A673 (cell line): ENCODE data around the gene ERCC6L2. TPM values are rescaled to one million over a fixed set of nuclear protein-coding genes. Genes with fewer than 3 reads are reported as not detected.

ENCODE experiments used
- BruUV-seq: library from RNA; stranded (reverse); fragments of 400-500 nt; replicated peaks from 2 replicates; lab custom pipeline; 2021; lab: Mats Ljungman, UMichigan
- CTCF ChIA-PET: fragments of 300-600 bp; sonication (Branson Sonifier 250); formaldehyde crosslinking; loops from one replicate; lab custom pipeline; 2022; ENCODE audit warnings: antibody characterized with exemption; lab: Charles Lee
- POLR2A ChIA-PET: fragments of 300-600 bp; sonication (Branson Sonifier 250); formaldehyde crosslinking; loops from one replicate; lab custom pipeline; 2022; ENCODE audit warnings: antibody characterized with exemption; ENCODE audit not compliant: low non-redundant PET; lab: Charles Lee
- DNase-seq: peaks from one replicate; pipeline ENCODE4 v3.0.0-alpha.2; 2015; ENCODE audit warnings: low spot score
- H3K27ac ChIP-seq: fragments of 200-600 bp; sonication (generic); 2 replicates; pipeline ENCODE4 v1.5.1; 2016; ENCODE audit warnings: mixed run types, low read depth, mild to moderate bottlenecking, mixed read lengths, antibody characterized with exemption, low read length; ENCODE audit not compliant: poor library complexity, severe bottlenecking
- H3K27me3 ChIP-seq: fragments of 200-600 bp; sonication (generic); replicated peaks from 2 replicates; pipeline ENCODE4 v1.6.1; 2017; ENCODE audit warnings: mixed run types, low read depth, mild to moderate bottlenecking, mixed read lengths, antibody characterized with exemption, low read length; ENCODE audit not compliant: insufficient read depth, poor library complexity
- H3K36me3 ChIP-seq: fragments of 200-600 bp; sonication (generic); 2 replicates; pipeline ENCODE4 v1.6.1; 2016; ENCODE audit warnings: mixed run types, mild to moderate bottlenecking, mixed read lengths, antibody characterized with exemption, low read length; ENCODE audit not compliant: insufficient read depth, poor library complexity, severe bottlenecking
- H3K4me1 ChIP-seq: fragments of 200-600 bp; sonication (generic); 2 replicates; pipeline ENCODE4 v1.6.1; 2017; ENCODE audit warnings: mixed run types, mild to moderate bottlenecking, mixed read lengths, antibody characterized with exemption, low read length; ENCODE audit not compliant: insufficient read depth, poor library complexity, severe bottlenecking
- H3K4me3 ChIP-seq: fragments of 200-600 bp; sonication (generic); 2 replicates; pipeline ENCODE4 v1.5.1; 2016; ENCODE audit warnings: low read depth, mixed run types, mild to moderate bottlenecking, mixed read lengths, low read length; ENCODE audit not compliant: poor library complexity, severe bottlenecking
- H3K9me3 ChIP-seq: fragments of 200-600 bp; sonication (generic); 2 replicates; pipeline ENCODE4 v1.6.1; 2016; ENCODE audit warnings: mixed run types, low read depth, mild to moderate bottlenecking, mixed read lengths, antibody characterized with exemption, low read length; ENCODE audit not compliant: poor library complexity, severe bottlenecking
- EZH2 ChIP-seq: fragments of 200-600 bp; sonication (generic); IDR thresholded peaks from 2 replicates; pipeline ENCODE4 v1.6.1; 2017; ENCODE audit warnings: borderline replicate concordance, low read depth, mild to moderate bottlenecking, mixed read lengths, antibody characterized with exemption, low read length; ENCODE audit not compliant: poor library complexity, severe bottlenecking
- intact Hi-C: fragments of 100-400 bp; cut with micrococcal nuclease; formaldehyde crosslinking; loops from one replicate; pipeline ENCODE4 v1.10.0; 2022; ENCODE audit not compliant: unreplicated experiment
- total RNA-seq: library from RNA; stranded (reverse); gene quantifications from 2 replicates; pipeline ENCODE4 v1.2.3, GENCODE V29; 2021
- TF ChIP-seq, protein P1 (sequence below): fragments of 300-800, 200-600 bp; sonication (generic); conservative IDR thresholded peaks from 2 replicates; pipeline ENCODE4 v1.5.1; 2017; ENCODE audit warnings: low read depth, mild to moderate bottlenecking, antibody characterized with exemption, low read length, moderate library complexity, mixed read lengths

ERCC6L2 gene
- total RNA-seq, 1 experiment from 2014 or later: 51.2 TPM

DNA sequence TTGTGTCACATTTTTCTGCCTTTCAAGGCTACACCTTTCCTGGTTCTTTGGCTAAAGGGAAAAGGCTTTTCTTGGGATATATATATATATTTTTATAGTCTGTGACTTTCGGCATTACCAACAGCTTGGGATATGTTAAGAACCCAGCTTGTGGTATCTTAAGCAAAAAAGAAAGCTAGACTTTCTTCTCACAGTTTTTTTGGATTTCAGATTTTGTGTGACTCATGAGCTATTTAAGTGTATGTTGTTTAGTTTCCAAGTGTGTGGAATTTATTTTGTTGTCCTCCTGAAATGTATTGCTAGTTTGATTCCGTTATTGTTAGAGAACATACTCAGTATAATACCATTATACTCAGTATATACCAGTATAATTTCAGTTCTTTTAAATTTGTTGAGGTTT lies 64.8 kb downstream of the ERCC6L2 start:
- Histone ChIP-seq H3K27me3 (no peaks in the 10 kb centered on the region), H3K36me3 (peaks cover 56% of the 10 kb centered on the region), H3K27ac (no peak overlapping the region), H3K9me3 (peaks cover 8% of the 10 kb centered on the region), H3K4me1 (no peaks in the 10 kb centered on the region), H3K4me3 (no peak overlapping the region)
- CTCF ChIA-PET: no interaction called here
- intact Hi-C loops: no loop called here
- POLR2A ChIA-PET: no interaction called here
- no TSS peak for BruUV-seq
- TF ChIP-seq EZH2: no peak
- TF ChIP-seq, protein P1, sequence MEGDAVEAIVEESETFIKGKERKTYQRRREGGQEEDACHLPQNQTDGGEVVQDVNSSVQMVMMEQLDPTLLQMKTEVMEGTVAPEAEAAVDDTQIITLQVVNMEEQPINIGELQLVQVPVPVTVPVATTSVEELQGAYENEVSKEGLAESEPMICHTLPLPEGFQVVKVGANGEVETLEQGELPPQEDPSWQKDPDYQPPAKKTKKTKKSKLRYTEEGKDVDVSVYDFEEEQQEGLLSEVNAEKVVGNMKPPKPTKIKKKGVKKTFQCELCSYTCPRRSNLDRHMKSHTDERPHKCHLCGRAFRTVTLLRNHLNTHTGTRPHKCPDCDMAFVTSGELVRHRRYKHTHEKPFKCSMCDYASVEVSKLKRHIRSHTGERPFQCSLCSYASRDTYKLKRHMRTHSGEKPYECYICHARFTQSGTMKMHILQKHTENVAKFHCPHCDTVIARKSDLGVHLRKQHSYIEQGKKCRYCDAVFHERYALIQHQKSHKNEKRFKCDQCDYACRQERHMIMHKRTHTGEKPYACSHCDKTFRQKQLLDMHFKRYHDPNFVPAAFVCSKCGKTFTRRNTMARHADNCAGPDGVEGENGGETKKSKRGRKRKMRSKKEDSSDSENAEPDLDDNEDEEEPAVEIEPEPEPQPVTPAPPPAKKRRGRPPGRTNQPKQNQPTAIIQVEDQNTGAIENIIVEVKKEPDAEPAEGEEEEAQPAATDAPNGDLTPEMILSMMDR: no peak
- no peak for DNase-seq

DNA sequence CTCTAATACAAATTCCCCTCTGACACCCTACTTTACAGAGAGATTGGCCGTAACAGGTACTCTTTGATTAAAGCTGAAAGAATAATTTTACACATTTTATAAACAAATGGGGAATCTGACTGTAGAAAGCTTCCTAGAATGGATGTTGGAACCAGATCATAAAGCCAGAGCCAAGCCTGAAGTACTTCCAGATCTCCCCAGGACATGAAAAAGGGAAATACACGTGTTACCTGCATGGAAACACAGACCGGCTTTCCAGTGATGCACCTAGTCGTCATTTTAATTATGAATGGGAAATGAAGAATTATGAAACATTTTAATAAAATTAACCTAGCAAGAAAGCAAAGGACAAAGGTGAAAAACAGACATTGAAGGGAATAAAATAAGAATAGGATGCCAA lies 66.5 kb downstream of the ERCC6L2 start:
- Histone ChIP-seq H3K9me3 (peaks cover 14% of the 10 kb centered on the region), H3K27ac (no peak overlapping the region), H3K36me3 (peaks cover 65% of the 10 kb centered on the region), H3K4me3 (no peak overlapping the region), H3K27me3 (no peaks in the 10 kb centered on the region), H3K4me1 (no peaks in the 10 kb centered on the region)
- intact Hi-C loops: no loop called here
- no peak for DNase-seq
- TF ChIP-seq, protein P1: no peak
- no peak for TF ChIP-seq EZH2
- ChIA-PET CTCF (no interaction called here), POLR2A (no interaction called here)
- no TSS peak for BruUV-seq

DNA sequence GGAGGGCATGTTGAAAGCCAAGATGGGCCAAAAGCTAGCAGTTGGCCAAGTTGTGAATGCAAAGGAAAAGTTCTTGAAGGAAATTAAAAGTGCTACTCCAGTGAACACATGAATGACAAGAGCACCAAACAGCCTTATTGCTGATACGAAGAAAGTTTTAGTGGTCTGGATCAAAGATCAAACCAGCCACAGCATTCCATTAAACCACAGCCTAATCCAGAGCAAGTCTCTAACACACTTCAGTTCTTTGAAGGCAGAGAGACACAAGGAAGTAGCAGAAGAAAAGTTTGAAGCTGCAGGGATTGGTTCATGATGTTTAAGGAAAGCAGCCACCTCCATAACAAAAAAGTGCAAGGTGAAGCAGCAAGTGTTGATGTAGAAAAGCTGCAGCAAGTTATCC lies 71.6 kb downstream of the ERCC6L2 start:
- no peak for DNase-seq
- intact Hi-C loops: no loop called here
- POLR2A ChIA-PET: no interaction called here
- Histone ChIP-seq H3K4me1 (no peaks in the 10 kb centered on the region), H3K27me3 (no peaks in the 10 kb centered on the region), H3K4me3 (no peak overlapping the region), H3K36me3 (peaks cover 54% of the 10 kb centered on the region), H3K27ac (no peak overlapping the region), H3K9me3 (peaks cover 30% of the 10 kb centered on the region)
- TF ChIP-seq, protein P1: no peak
- no peak for TF ChIP-seq EZH2
- CTCF ChIA-PET: no interaction called here
- BruUV-seq: no TSS peak
